Duodenal mucosa (tissue), 2 donors: ENCODE data around the gene AKR1C2.
"Not testable (repeated sequence)": the region's sequence is repeated elsewhere in the genome, so short reads cannot be mapped to it uniquely, and the experiment has no call there.

Experiments
- H3K27ac ChIP-seq: one replicate; pipeline ENCODE4 v1.7.0; 2013; ENCODE audit warnings: low read depth, low read length
- H3K27me3 ChIP-seq, 2 donors: one replicate each; pipeline ENCODE4 v1.7.0; 2013; ENCODE audit warnings: low read length in 2 of 2, control low read depth in 1 of 2; ENCODE audit not compliant: insufficient read depth in 2 of 2, control insufficient read depth in 1 of 2
- H3K36me3 ChIP-seq, 2 donors: one replicate each; pipeline ENCODE4 v1.7.0; 2013; ENCODE audit warnings: low read length in 2 of 2, control low read depth in 1 of 2; ENCODE audit not compliant: insufficient read depth in 2 of 2, control insufficient read depth in 1 of 2
- H3K4me1 ChIP-seq, 2 donors: one replicate each; pipeline ENCODE4 v1.7.0; 2013; ENCODE audit warnings: low read length in 2 of 2, control low read depth in 1 of 2; ENCODE audit not compliant: insufficient read depth in 2 of 2, control insufficient read depth in 1 of 2
- H3K4me3 ChIP-seq, 2 donors: one replicate each; pipeline ENCODE4 v1.7.0; 2013; ENCODE audit warnings: low read length in 2 of 2, low read depth in 1 of 2
- H3K9ac ChIP-seq, 2 donors: one replicate each; pipeline ENCODE4 v1.7.0; 2013; ENCODE audit warnings: low read length in 2 of 2, low read depth in 1 of 2
- H3K9me3 ChIP-seq, 2 donors: one replicate each; pipeline ENCODE4 v1.7.0; 2013; ENCODE audit warnings: low read length in 2 of 2, control low read depth in 1 of 2; ENCODE audit not compliant: control insufficient read depth in 1 of 2

AKR1C2 gene

DNA sequence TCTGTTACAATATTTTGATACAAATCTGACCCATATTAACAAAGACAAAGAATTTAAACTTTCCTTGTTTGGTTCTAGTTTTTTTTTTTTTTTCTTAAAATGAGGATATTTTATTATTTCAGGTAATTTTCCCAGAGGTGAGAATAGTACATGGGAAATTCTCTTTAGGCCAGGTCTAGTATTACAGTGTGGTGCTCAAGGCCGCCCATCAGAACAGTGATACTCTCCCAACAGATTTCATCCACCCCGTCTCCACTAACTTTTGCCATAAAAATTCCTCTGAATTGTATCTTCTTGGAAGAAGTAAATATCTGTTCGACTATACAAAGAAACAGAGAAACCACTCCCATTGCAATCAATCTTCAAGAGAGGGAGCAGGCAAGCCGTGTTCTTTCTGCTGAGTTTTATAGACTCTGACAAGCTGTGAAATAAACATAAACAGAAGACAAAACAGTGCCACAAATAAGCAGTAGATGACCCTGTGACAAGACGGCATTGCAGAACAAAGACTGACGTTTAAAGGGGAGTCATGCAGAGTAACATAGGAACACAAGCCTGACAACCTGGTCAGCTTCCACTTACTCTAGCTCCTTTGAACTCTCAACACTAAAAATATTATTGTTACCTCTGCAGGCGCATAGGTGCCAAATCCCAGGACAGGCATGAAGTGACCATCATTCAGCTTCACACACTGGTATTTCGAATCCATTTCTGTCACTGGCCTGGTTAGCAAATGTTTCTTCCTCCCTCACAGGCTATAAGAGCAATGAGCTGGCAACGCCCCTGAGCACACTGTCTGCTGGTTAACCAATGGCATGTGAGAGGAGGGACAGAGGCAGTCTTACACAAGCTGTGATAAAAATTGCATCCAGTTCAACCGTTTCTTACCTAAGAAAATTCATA is at the start of gene AKR1C2:
Gene AKR1C2, minus strand, starts transcription at position 731 of the 903 bp plus-strand sequence. Its CDS starts 22 bp downstream, at position 709.
- peak within 1 kb of the TSS in 1 of 2 donors; percentile 50 for H3K4me3 ChIP-seq
- not testable (repeated sequence) for H3K9me3 ChIP-seq, H3K9ac ChIP-seq, H3K36me3 ChIP-seq, H3K27me3 ChIP-seq, H3K4me1 ChIP-seq, H3K27ac ChIP-seq

DNA sequence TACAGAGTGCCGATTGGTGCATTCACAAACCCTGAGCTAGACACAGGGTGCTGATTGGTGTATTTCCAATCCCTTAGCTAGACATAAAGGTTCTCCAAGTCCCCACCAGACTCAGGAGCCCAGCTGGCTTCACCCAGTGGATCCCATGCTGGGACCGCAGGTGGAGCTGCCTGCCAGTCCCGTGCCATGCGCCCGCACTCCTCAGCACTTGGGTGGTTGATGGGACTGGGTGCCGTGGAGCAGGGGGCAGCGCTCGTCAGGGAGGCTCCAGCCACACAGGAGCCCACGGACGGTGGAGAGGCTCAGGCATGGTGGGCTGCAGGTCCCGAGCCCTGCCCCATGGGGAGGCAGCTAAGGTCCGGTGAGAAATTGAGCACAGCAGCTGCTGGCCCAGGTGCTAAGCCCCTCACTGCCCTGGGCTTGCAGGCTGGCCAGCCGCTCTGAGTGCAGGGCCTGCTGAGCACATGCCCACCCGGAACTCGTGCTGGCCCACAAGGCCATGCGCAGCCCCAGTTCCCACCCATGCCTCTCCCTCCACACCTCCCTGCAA is 49.4 kb upstream of the AKR1C2 start:
- H3K9ac ChIP-seq, H3K9me3 ChIP-seq, H3K4me1 ChIP-seq, H3K27ac ChIP-seq, H3K4me3 ChIP-seq, H3K27me3 ChIP-seq, H3K36me3 ChIP-seq: not testable (repeated sequence)

DNA sequence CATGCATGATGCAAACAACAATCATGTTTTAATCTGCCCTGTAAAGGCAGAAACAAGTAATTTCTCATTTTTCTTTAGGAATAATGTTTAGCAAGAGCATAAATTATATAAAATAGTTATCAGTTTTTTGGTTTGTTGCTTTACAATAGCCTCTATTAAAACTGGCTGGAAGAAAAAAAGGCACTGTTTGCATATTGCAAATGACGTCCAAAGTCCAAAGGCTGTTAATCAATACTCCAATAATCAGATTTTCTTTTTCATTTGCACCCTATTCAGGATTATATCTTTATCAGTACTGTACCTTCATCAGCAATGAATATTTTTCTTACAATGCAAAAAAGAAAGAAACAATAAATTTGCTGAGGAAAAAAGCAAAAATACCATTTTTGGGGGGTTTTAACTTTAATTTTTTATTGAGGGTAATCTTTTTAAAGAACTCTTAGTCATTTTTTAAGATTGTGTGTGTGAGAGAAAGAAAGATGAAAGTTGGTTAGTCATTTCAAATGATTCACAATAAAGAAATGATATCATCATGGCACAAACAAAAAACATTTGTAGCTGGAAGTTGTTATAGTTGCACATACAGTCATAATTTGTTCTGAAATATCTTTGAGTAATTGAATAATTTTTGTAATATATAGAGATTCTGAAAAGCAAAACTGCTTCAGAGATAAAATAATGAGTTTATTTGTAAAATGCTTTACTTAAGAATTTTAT is 44.4 kb upstream of the AKR1C2 start:
- no peaks in the 10 kb centered on the region for H3K36me3 ChIP-seq
- no peaks in the 10 kb centered on the region for H3K9me3 ChIP-seq
- H3K27ac ChIP-seq, result no peak overlapping the region
- H3K4me1 ChIP-seq, result peaks cover 21 to 30% of the 10 kb centered on the region in 2 donors
- no peak overlapping the region for H3K9ac ChIP-seq
- no peak overlapping the region for H3K4me3 ChIP-seq
- no peaks in the 10 kb centered on the region for H3K27me3 ChIP-seq

DNA sequence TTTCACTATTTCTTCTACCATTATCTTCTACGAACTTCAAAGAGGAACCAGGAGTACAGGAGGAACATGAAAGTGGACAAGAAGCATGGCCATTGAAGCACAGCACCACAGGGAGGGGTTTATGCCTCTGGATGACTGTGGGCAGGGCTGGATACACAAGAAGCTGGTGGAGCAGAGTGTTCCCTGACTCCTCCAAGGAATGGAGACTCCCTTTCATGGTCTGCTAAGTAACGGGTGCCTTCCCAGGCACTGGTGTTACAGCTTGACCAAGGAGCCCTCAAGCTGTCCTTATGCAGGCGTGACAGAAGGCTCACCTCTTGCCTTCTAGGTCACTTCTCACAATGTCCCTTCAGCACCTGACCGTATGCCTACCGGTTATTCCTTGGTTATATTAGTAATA is 43.4 kb upstream of the AKR1C2 start:
- not testable (repeated sequence) for H3K4me3 ChIP-seq, H3K27ac ChIP-seq, H3K36me3 ChIP-seq, H3K9me3 ChIP-seq, H3K9ac ChIP-seq, H3K27me3 ChIP-seq
- H3K4me1 ChIP-seq, result peaks cover 25 to 41% of the 10 kb centered on the region in 2 donors

DNA sequence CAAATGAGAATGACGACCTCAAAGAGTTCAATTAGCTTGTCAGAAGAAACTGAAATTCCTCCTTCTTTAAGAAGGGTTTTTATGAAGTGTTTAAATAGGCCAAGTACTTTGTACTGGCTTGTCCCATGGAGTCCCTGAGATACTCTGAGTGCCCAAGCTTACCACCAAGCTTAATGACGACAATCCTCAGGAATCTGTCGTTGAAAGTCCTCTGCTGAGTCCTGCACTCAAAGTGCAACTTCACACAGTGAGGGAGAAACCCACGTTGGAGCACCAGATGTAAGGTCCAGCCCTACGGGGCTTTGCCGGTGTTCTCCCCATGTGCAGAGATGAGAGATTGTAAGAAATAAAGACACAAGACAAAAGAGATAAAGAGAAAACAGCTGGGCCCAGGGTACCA is 42.8 kb upstream of the AKR1C2 start:
- Histone ChIP-seq H3K36me3 (no peaks in the 10 kb centered on the region), H3K9me3 (no peaks in the 10 kb centered on the region), H3K4me3 (no peak overlapping the region), H3K27ac (no peak overlapping the region), H3K27me3 (no peaks in the 10 kb centered on the region), H3K9ac (no peak overlapping the region), H3K4me1 (peaks cover 26 to 47% of the 10 kb centered on the region in 2 donors)

DNA sequence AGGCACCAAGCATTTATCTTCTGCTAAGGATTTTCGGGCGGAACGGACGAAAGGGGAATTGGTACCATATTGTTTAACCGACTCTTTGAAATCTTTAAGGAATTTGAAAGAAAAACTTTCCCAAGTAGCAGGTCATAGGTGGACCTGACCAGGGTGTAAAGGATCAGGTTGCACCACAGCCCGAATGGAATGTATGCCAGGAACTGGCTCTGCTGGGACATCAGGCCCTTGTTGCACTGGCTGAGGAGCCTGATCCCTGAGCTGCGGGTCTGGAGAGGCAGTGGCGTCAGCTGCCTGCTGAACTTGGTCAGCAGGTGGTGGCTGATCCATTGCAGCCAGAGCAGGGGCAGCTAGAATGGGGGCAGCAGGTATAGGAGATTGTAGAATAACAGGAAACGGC is 41.4 kb upstream of the AKR1C2 start:
- Histone ChIP-seq H3K27me3 (no peaks in the 10 kb centered on the region), H3K4me3 (no peak overlapping the region), H3K4me1 (peaks cover 26 to 51% of the 10 kb centered on the region in 2 donors), H3K27ac (no peak overlapping the region), H3K9me3 (no peaks in the 10 kb centered on the region), H3K9ac (no peak overlapping the region), H3K36me3 (no peaks in the 10 kb centered on the region)

DNA sequence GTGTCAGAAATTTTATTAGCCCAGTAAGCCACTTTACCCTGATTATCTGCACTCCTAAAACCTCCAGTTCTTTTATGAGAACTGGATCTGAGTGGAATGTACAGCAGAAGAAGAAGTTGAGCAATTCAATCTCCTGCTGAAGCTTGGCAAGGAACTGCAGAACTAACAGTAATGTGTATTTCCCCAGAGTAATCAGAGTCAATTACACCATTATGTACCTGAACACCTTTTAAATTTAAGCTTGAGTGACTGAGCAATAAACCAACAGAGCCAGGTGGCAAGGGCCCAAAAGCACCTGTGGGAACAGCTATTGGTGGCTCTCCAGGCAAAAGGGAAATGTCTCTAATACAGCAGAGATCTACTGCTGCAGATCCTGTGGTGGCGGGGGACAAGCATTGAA is 40.1 kb upstream of the AKR1C2 start:
- H3K27me3 ChIP-seq, result no peaks in the 10 kb centered on the region
- H3K36me3 ChIP-seq, result no peaks in the 10 kb centered on the region
- no peak overlapping the region for H3K4me3 ChIP-seq
- no peaks in the 10 kb centered on the region for H3K9me3 ChIP-seq
- peaks cover 24 to 47% of the 10 kb centered on the region in 2 donors for H3K4me1 ChIP-seq
- H3K27ac ChIP-seq, result no peak overlapping the region
- no peak overlapping the region for H3K9ac ChIP-seq

DNA sequence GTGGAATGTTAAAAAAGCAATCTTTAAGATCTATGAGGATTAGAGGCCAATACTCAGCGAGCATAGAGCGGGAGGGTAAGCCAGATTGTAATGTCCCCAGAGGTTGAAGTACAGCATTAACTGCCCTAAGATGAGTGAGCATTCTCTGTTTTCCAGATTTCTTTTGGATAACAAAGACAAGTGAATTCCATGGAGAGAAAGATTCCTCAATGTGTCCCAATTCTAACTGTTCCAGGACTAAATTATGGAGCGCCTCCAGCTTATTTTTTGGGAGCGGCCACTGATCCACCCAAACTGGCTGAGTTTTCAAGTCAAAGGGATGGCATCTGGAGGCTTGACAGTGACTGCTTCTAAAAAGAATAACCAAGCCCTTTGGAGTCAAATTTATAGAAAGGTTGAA is 39.3 kb upstream of the AKR1C2 start:
- no peak overlapping the region for H3K9ac ChIP-seq
- H3K27ac ChIP-seq, result no peak overlapping the region
- H3K27me3 ChIP-seq, result no peaks in the 10 kb centered on the region
- H3K4me1 ChIP-seq, result peaks cover 20 to 50% of the 10 kb centered on the region in 2 donors
- no peaks in the 10 kb centered on the region for H3K36me3 ChIP-seq
- H3K9me3 ChIP-seq, result no peaks in the 10 kb centered on the region
- no peak overlapping the region for H3K4me3 ChIP-seq

DNA sequence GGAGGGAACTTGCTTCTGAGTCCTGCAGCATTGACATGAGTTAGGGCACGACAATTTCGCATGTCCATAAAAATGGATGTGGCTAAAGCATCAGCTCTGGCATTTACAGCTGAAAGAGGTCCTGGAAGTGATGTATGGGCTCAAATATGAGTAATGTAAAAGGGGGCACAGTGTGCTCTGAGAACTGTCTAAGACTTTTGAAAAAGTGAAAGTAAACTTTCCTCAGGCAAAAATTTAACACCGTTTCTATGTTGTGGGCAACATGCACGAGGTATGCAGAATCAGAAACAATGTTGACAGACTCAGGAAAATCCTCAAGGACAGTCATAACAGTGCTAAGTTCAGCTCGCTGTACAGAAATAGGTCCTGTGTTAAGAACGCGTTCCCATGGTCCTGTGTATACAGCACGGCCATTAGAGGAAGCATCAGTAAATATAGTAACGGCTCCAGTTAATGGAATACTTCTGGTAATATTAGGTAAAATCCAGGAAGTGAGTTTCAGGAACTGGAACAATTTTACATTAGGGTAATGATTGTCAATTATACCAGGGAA is 37.9 kb upstream of the AKR1C2 start:
- Histone ChIP-seq H3K4me3 (peak overlapping the region; percentile 9 to 25), H3K9me3 (no peaks in the 10 kb centered on the region), H3K36me3 (no peaks in the 10 kb centered on the region), H3K4me1 (peaks cover 23 to 54% of the 10 kb centered on the region in 2 donors), H3K9ac (no peak overlapping the region), H3K27me3 (no peaks in the 10 kb centered on the region), H3K27ac (no peak overlapping the region)
